Stimulated activated CD8-positive, alpha-beta memory T cell treated with anti-CD3 and anti-CD28 coated beads, Interleukin-12 subunit alpha, Interleukin-12 subunit beta, amount 100 ng/mL, for 24 hours (primary cell): Measurements from ENCODE around the gene GPR142.
"Not testable (repeated sequence)": the region's sequence is repeated elsewhere in the genome, so short reads cannot be mapped to it uniquely, and the experiment has no call there.

Source experiments
- DNase-seq: peaks from one replicate; pipeline ENCODE4 v3.0.0-alpha.2; 2020; ENCODE audit errors: extremely low read depth

GPR142 gene

GRCh38 chr17:74393346-74393942 lies 26.1 kb downstream of the GPR142 start:
- DNase-seq: no peak

DNA sequence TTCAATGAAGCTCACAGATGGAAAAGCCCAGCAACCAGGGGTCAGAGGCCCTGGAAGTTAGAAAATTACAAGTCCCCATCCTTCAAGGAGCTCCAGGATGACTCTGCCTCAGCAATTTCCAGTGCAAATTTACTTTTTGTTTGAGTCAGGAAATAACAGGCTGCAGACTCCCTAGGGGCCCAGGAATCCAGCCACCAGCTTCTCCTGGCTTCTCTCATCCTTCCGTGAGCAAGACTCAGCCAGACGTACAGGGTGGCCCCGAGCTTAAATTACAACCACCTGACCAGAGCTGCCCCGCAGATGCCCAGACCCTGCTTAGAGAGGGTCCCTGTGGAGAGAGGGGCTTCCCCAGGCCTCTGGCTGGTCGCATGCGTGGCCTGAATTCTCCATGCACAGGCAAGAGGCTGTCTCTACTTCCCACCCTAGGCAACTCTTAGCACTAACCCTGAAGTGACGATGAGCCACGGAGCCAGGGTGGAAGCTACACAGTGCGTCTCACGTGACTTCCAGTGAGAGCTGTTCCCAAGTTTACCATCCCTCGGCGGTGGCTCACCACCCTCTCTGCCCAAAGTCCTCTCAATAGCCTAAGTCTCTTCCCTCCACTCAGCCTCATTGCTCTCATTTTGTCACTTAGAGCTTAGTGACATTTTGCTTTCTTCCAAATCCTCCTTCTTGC lies 27.1 kb downstream of the GPR142 start:
- DNase-seq: no peak

- no peak for DNase-seq
These were observed 27.7 kb downstream of the GPR142 start for GRCh38 chr17:74394977-74395376.

DNA sequence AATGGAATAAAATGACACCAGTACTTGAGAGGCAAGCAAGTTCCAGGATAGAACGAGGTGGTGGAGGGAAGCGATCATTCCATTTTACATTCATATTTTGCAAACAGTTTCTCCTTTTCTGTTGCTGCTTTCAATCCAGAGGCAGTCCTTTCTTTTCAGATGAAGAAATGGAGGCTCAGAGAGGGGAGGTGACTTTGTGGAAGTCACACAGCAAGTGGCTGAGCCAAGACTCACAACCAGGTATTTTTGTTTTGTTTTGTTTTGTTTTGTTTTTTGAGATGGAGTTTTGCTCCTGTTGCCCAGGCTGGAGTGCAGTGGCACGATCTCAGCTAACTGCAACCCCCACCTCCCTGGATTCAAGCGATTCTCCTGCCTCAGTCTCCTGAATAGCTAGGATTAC lies 29.3 kb downstream of the GPR142 start:
- DNase-seq: no peak

DNA sequence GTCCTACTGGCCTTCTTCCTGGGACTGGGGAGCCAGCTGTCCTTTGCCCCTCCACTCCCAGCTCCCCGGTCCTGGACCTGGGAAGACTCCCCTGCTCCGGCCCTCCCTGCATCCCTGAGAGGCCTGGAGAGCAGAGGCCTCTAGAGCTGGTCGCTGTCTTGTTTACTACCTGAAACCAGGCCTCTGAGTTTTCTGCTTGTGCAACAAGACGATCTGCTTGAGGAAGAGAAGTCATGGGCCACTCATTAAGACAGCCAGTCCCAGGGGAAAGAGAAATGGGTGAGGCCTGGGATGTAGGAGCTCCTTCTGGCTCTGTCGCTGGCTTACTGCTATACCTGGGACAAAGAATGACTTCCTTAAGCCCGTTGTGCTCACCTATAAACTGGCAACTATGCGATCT lies 34.7 kb downstream of the GPR142 start:
- DNase-seq: no peak

DNA sequence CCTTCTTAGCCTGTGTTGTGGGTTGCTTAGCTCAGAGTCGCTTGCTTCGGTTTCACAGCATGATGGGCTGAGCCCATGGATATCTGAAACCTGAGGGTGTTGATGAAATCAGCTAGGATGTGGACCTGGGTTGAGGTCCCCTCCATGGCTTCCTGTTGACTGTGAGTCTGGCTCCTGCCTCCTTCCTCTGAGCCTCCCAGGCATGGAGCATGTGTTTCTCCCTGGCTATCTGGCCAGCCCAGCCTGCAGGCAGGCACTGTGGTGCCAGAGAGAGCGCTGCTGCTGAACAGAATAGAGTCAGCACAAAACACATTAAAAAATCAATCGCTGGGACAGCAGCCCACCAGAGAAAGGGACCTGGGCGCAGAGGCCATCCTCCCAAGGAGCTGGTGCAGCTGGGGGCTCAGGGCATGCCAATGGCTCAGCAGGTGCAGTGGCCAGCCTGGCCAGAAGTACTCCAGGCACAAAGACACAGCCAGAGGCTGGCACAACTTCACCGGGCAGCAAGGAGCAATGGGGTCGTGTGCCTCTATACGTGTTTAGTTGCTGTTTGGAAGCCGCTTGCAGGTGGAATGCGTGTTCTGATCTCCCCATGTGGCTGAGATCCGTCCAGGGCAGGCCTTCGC lies 36.3 kb downstream of the GPR142 start:
- no peak for DNase-seq

DNA sequence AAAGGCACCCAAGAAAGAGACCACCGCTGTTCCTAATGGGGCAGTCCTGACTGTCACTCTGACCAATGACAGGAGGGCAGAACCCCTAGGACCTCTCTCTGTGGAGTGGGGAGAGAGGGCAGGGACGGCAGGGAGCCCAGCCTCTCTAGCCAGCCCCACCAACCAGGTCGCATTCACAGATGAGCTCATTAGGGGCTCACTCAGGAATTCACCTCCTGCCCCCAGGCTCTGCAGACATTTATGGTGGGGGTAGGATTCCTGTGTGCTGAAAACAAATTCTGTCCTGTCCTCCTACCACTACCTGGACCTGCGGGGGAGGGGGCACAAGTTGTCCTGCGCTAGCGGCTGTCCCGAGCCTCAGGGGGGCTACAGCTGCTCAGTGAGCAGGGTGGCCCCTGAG lies 36.9 kb downstream of the GPR142 start:
- no peak for DNase-seq

GRCh38 chr17:74404789-74405188 lies 37.5 kb downstream of the GPR142 start:
- no peak for DNase-seq

GRCh38 chr17:74405311-74405710 lies 38.0 kb downstream of the GPR142 start:
- DNase-seq: not testable (repeated sequence)

DNA sequence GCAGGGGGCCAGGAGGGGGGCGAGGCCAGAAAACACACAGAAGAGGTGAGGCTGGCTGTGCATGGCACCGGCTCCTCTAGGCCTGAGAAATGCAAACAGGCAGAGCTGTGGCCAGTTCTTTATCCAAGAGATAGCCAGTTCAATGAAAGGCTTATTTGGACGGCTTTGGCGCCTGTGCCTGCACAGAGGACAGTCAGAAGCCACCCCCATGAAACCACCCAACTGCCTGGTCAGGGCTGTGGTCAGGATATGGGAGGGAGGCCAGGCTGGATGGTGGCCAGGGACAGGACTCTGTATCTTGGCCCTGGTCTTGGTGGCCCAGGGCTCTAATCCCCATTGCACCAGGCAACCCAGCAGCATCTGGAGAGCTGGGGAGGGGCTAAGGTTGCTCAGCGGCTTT lies 40.1 kb downstream of the GPR142 start:
- DNase-seq: no peak

GRCh38 chr17:74408262-74408661 lies 41.0 kb downstream of the GPR142 start:
- DNase-seq: no peak

- no peak for DNase-seq
These were observed 41.5 kb downstream of the GPR142 start for GRCh38 chr17:74408815-74409214.

GRCh38 chr17:74410001-74410443 lies 42.7 kb downstream of the GPR142 start:
- no peak for DNase-seq

GRCh38 chr17:74412581-74412980 lies 45.3 kb downstream of the GPR142 start:
- DNase-seq: no peak

DNA sequence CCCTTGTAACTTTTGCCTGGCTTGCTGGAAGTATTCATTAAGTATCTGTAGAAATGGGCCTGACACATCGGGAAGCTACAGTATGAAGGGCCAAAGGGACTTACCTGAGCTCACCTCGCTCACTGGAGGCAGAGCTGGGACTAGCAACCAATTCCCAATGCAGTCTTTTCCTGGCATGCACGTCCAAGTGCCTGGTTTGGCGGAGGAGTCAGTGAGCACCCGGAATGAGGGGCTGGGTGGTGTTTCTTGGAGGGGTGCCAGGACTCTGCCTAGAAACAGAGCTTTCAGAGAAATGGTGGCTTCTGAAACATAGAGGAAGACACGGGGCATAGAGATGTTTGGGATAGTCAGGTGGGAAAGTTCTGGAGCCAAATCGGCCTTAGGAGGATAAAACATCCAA lies 46.2 kb downstream of the GPR142 start:
- DNase-seq: no peak

GRCh38 chr17:74414510-74414909 lies 47.2 kb downstream of the GPR142 start:
- no peak for DNase-seq

DNA sequence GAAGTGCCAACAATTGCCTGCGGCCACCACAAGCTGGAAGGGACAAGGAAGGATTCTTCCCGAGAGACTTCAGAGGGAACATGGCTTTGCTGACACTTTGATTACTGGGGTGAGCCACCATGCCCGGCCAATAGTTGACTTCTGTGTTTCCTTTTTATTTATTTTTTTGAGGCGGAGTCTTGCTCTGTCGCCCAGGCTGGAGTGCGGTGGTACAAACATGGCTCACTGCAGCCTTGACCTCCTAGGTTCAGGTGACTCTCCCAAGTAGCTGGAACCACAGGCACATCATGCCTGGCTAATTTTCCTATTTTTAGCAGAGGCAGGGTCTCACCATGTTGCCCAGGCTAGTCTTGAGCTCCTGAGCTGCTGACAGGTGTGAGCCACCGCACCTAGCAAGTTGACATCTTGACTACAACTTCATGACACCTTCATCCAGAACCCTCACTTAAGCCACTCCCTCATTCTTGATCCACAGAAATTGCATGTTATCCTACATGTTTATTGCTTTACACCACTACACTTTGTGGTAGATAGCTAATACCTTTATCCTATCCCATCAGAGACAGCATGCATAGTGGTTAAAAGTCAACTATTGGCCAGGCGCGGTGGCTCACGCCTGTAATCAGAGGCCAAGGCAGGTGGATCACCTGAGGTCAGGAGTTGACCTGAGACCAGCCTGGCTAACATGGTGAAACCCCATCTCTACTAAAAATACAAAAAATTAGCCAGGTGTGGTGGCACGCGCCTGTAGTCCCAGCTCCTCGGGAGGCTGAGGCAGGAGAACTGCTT lies 48.5 kb downstream of the GPR142 start:
- no peak for DNase-seq

GRCh38 chr17:74417178-74418045 lies 50.1 kb downstream of the GPR142 start:
- DNase-seq: no peak

DNA sequence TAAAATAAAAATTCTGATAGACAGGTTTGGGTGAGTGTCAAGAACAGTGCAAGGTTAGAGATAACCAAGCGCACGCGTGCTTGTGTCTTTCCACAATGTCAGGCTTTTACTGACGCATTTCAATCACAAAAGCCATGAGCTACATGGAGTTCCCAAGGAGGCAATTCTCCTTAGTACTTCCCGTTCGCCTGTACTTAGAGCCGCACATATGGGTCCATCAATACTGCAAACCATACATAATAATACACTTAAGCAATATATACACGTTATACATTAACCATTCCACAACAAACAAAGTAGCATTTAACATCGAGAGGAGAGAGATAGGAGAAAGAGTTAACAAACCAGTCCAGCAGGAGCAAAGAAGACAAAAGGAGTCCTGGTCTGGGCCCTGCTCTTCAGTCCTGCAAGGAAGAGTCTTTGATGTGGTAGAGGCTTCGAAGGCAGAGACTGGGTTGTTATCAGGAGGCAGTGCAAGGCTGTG lies 52.7 kb downstream of the GPR142 start:
- DNase-seq: no peak
